HG02870 (cell line): ENCODE data around the gene LYSET.
"Not testable (repeated sequence)": the region's sequence is repeated elsewhere in the genome, so short reads cannot be mapped to it uniquely, and the experiment has no call there.

ENCODE experiments used
- ATAC-seq: cut with Tn5 transposase; IDR thresholded peaks from one replicate; pipeline ENCODE4 v1.9.1; 2021; ENCODE audit warnings: mild to moderate bottlenecking, moderate library complexity; ENCODE audit not compliant: unreplicated experiment

Gene LYSET

DNA sequence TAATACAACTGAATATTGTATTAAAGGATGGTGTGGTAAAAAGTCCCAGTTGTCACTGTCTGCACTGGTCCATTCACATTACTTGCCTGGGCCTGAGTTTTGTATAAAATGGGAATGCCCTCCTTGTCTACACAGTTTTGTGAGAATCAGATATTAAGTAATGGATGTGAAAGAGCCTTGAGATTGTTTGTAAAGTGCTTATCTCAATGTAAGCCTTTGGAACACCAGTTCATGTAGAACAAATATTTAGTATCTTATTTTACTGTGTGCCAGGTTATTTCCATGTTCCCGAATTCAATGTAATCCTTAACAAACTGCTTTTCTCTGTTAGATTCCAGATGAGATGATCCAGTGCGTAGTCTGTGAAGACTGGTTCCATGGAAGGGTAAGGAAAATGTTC is 29.5 kb downstream of the LYSET start:
- ATAC-seq: no peak

DNA sequence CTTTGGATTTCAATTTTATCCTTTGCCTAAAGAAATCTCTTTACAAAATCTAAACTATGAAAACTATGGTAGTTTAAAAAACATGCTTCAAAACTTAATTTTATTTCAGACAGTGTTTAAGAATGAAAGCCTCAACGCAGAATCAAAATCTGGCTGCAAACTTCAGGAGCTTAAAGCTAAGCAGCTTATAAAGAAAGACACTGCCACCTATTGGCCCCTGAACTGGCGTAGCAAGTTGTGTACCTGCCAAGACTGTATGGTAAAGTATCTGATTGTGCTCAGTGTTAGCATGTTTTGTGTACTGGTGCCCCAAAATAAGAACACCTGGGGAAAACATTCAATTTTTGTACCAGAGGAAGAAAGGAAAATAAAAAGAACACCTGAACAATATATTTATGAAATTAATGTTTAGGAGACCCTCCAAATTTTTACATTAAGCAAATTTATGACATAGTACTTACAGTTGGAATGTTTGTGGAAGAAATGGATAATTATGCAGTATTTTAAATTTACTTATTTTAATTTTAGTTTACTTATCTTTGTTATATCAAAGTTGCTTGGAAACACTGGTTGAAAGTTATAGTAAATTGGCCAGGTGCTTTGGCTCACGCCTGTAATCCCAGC is 34.1 kb downstream of the LYSET start:
- ATAC-seq: peak; percentile 42

DNA sequence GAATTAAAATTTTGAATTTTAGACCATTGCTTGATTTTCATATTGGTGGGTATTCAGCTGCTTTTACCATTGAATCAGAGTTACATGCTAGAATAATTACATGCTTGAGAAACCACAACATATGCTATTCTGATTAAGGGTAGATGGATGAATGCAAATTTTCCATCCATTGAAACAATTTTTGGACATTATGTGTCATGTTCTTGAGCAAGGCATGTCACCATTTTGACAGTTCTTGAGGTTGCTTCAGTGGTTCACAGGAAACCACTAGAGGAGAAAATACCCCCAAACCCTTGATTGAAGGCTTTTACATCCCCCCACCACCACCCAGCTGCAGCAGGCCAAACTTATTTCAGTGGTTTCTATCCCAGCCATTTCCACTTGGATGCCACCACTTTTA is 35.4 kb downstream of the LYSET start:
- ATAC-seq: no peak

DNA sequence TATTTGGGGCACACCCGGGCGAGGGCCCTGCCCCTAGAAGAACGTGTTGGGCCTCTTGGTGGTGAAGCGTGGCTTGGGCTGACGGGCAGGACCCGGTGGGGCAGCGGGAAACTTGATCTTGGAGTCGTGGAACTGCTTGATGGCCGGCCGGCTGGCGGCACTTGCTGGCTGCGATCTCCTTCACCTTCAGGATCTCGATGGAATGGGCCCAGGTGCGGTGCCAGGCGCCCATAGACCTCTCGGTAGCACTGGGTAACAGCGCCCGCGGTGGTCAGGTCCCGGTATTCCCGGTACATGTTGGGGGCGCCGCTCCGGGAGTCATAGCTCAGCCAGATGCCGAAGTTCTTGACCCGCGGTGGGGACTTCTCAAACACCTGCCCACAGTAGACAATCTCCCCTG is 38.4 kb downstream of the LYSET start:
- no peak for ATAC-seq

DNA sequence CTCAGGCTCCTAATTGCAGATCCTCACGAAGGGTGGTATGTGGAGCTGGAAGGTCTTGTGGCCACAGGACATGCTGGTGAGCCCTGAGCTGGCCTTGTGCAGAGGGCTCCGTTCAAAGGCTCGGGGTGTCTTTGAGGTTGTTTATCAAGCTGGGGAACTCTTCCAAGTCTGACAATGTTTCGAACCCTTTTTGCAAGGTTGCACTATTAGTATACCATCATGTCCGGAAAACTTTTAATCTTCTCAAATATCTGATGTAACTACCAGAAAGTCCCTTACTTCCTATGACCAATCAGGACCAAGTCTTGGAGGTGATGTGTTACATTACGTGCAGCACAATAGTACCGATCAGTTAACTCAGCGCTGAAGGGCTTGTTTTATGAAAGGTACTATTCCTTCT is 43.4 kb downstream of the LYSET start:
- no peak for ATAC-seq

DNA sequence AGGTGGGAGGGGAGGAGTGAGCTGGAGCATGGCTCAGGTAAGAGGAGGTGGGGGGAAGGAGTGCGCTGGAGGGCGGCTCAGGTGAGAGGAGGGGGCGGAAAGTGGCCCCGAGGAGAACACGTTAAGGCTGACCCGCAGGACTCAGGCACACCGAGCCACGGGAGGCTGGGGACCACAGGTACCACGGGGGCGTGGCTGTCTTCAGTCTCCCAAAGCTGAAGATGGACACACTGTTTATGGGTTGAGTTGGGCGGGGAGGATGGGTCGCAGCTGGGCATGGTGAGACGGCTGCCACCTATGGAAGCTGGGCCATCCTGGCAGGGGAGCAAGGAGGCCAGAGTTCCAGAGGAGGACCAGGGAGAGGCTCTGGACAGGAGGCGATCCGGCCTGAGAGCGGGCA is 45.4 kb downstream of the LYSET start:
- no peak for ATAC-seq

DNA sequence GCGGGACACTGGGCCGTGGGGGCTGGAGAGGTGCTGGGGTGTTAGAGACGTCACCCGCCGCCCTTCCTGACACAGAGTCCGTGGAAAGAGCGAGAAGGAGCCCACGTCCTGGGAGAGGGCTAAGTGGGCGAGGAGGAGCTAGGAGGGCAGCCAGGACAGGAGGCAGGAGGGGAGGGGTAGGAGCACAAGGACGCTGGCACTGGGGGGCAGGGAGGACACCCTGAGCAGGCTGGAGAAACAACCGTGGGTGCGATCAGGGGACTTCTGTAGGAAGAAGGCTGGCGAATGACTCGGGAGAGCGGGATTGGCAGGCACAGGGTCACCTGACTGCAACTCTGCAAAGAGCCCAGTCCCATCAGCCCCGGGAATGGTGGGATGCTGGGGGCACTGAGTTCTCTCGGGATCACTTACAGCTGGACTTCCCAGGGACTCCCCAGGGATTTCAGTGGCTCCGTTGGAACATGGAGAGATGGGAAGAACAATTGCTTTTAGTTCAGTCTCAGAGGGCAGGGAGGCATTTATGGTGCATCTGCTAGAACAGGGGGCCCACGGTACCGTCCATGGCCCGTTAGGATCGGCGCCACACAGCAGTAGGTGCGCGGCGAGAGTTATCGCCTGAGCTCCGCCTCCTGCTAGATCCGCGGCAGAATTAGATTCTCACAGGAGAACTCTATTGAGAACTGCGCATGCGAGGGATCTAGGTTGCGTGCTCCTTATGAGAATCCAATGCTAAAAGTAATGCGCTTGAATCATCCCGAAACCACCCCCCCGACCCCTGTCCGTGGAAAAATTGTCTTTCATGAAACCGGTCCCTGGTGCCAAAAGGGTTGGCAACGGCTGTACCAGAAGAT is 46.2 kb downstream of the LYSET start:
- no peak for ATAC-seq

DNA sequence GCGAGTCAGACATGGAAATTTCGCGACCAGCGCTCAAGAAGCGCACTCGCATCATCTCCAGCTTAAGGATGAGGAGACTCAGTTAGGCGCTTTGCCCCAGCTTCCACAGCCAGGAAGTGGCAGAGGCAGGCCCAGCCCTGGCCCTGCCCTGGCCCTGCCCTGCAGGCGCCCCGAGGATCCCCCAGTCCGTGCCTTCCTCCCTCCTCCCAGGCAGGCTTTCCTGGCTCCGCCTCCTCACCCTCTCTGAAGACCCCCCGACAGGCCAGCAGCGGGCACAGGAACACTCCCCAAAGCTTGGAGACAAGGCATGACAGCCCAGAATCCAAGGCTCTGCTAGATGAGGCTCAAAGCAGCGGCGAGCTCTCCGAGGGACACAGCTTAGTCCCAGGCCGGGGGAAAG is 47.0 kb downstream of the LYSET start:
- ATAC-seq: no peak

DNA sequence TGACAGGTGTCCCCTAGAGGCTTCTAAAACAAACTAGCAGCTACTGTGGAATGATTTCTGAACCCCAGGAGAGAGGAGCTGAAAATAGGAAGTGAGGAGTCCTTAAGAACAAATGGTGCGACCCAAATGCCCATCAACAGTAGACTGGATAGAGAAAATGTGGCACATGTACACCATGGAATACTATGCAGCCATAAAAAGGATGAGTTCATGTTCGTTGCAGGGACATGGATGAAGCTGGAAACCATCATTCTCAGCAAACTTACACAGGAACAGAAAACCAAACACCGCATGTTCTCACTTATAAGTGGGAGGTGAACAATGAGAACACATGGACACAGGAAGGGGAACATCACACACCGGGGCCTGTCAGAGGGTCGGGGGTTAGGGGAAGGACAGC is 48.0 kb downstream of the LYSET start:
- ATAC-seq: not testable (repeated sequence)

DNA sequence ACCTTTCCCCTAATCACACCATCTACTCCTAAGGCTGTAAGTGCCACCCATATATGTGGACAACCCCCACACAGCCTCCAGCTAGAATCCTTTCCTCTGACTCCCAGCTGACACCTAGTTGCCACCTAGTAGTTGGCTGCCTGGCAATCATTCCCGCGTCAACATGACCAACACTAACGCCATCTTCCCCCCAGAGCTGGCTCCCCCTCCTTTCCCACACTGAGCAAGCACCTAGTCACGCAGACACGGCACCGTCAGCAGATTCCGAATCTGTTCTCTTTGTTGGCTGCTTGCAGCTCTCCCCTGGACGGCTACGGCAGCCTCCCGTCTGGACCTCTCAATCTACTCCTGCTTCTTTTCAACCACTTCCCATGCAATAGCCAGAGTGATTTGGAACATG is 49.7 kb downstream of the LYSET start:
- ATAC-seq: no peak
